Measurements from ENCODE around the gene MRE11. TPM values are rescaled to one million over a fixed set of nuclear protein-coding genes. Genes with fewer than 3 reads are reported as not detected.

Gene MRE11
- 10 to 100 TPM; 12.2 to 17.2 (median 15.7) TPM for total RNA-seq (2021; fragmentation: NEBNext Ultra II Directional; extraction: Animal tissue kit (Norgen Biotek cat#: 25700))
- long read RNA-seq, full-length matches to known transcripts: 9 of 22 reads
- long read RNA-seq, partial matches to known transcripts: 4 of 22 reads
- long read RNA-seq, other reads (novel, unspliced or antisense): 9 of 22 reads

DNA sequence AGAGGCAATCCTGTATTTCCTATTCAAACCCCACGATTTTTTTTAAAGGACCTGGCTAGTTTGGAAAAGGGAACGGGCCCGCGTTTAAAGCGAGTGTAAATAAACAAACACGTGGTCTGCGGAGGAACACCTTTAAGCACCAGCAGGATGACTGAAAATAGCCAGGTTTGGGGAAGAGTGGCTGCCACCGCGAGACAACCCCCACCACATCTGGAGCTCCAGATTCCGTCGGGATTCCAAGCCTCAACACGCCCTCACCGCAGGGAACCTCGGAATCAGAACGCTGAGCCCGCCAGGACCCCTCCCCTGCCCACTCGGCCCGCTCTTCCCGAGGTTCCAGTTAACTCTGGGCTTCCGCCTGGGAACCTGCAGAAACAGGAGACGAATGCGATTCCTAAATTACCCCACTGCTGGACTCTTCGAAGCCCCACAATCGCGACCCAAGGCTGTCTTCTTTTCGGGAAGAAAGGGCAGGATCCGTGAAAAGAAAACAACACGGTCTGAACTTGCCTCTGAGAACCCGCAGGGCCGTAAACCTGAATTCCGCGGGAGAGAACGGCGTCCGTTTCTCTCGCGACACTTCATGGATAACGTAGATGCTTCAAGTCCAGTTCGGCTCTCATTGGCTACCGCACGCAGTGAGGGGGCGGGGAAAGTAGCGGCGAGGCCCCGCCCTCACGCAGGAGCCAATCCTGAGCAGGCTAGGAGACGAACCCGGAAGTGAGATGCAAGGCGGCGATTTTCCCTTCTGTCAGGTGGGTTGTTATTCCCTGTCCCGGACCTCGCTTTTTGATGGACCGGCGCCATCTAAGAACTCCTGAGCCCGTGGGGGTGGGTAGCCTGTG is at the start of gene MRE11, which contains the start of gene ANKRD49:
Gene MRE11, minus strand, starts transcription at position 564 of the 845 bp plus-strand sequence. CDS start 1,043 bp downstream, outside the sequence.
Gene ANKRD49, plus strand, starts transcription at position 704 of the 845 bp plus-strand sequence. CDS start 2,710 bp downstream, outside the sequence.
- Mint-ChIP-seq H3K4me1 (ENCODE audit: low read depth) (peaks cover 26% of the 10 kb centered on the region), H3K27ac (peak within 1 kb of the TSS; percentile 96), H3K27me3 (ENCODE audit: insufficient read depth) (no peaks in the 10 kb centered on the region)

DNA sequence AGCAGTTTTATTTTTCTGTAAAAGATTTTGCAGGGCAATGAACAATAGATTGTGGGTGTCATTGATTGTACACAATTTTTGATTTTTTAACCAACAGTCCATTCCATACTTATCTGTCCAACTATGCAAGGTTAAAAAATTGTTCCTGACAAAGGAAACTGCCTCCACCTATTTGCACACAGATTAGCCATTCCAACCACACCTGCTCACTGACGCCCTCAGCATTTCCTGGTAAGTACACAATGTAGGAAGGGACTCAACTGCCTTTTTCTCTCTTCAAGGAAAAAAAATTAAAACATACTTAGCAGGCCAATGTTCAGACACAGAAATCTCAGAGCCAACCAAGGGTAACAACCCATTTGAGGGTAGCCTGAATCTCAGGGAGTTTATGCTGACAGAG is 45.8 kb upstream of the MRE11 start:
- no peaks in the 10 kb centered on the region for H3K36me3 Mint-ChIP-seq (ENCODE audit: low read depth)
- no peak overlapping the region for H3K27ac Mint-ChIP-seq
- TF ChIP-seq, protein P1, sequence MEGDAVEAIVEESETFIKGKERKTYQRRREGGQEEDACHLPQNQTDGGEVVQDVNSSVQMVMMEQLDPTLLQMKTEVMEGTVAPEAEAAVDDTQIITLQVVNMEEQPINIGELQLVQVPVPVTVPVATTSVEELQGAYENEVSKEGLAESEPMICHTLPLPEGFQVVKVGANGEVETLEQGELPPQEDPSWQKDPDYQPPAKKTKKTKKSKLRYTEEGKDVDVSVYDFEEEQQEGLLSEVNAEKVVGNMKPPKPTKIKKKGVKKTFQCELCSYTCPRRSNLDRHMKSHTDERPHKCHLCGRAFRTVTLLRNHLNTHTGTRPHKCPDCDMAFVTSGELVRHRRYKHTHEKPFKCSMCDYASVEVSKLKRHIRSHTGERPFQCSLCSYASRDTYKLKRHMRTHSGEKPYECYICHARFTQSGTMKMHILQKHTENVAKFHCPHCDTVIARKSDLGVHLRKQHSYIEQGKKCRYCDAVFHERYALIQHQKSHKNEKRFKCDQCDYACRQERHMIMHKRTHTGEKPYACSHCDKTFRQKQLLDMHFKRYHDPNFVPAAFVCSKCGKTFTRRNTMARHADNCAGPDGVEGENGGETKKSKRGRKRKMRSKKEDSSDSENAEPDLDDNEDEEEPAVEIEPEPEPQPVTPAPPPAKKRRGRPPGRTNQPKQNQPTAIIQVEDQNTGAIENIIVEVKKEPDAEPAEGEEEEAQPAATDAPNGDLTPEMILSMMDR (IDR thresholded peaks at IDR 0.05): no peak
- H3K4me3 Mint-ChIP-seq: no peak overlapping the region
- H3K27me3 Mint-ChIP-seq (ENCODE audit: insufficient read depth): peaks cover 12% of the 10 kb centered on the region
- no peaks in the 10 kb centered on the region for H3K9me3 Mint-ChIP-seq
- no peak for DNase-seq
- H3K4me1 Mint-ChIP-seq (ENCODE audit: low read depth): peaks cover 22% of the 10 kb centered on the region; the same call in 1 of the 2 replicates

More for the DNA sequence above, at the start of gene MRE11, which contains the start of gene ANKRD49:
- Mint-ChIP-seq H3K9me3 (no peaks in the 10 kb centered on the region), H3K4me3 (peak within 1 kb of the TSS; percentile 98), H3K36me3 (ENCODE audit: low read depth) (peaks cover 15% of the 10 kb centered on the region)
- TF ChIP-seq, protein P1 (IDR thresholded peaks at IDR 0.05): no peak
- peak; percentile 97 for DNase-seq

DNA sequence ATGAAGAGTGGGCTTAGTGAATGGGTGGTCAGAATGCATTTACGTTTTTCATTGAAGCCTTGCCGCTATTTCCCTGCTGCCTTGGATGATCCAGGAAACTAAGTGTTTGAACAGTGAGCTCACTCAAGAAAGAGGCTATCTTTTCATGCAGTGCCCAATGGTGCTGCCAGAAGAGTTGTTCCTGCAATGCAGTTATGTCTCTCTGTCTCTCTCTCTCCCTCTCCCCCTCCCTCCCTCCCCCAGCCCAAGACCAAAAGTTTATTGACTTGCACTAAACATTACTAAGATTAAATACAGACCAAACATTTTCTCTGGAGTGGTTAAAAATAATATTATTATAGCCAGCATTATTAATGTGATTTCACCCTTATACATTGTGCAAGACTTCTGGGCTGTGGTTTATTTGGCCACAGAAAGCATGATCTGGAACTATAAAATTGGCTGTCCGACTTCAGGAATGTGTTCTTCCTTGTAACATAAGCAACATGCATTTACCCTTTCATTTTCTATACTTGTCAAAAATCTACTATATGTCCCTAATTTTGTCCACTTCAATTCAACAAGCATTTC is 43.5 kb upstream of the MRE11 start:
- H3K27me3 Mint-ChIP-seq (ENCODE audit: insufficient read depth): peaks cover 18% of the 10 kb centered on the region
- peak; percentile 27 for DNase-seq
- H3K4me3 Mint-ChIP-seq: no peak overlapping the region
- H3K9me3 Mint-ChIP-seq: no peaks in the 10 kb centered on the region
- H3K27ac Mint-ChIP-seq: no peak overlapping the region
- H3K36me3 Mint-ChIP-seq (ENCODE audit: low read depth): no peaks in the 10 kb centered on the region
- H3K4me1 Mint-ChIP-seq (ENCODE audit: low read depth): peaks cover 11% of the 10 kb centered on the region; the same call in 1 of the 2 replicates
- TF ChIP-seq, protein P1 (IDR thresholded peaks at IDR 0.05): no peak

DNA sequence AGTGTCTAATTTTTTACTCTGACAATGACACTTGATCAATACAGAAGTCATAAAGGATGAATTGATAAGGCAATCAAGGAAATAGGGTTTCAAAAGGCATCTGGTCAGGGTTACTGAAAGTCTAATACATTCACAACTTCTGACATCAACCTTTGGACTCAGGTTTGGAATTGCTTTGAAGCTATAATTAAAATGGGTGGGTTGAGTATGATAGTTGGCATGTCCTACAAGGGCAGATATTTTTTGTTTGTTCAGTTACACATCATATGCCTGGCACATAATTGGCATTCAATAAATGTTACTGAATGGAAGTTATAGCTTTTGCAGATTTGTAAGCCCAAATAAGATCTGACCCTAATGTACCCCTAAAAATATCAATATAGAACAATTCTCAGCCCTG is 42.7 kb upstream of the MRE11 start:
- H3K36me3 Mint-ChIP-seq (ENCODE audit: low read depth): no peaks in the 10 kb centered on the region
- H3K4me3 Mint-ChIP-seq: no peak overlapping the region
- no peak for DNase-seq
- no peaks in the 10 kb centered on the region for H3K9me3 Mint-ChIP-seq
- peaks cover 18% of the 10 kb centered on the region for H3K27me3 Mint-ChIP-seq (ENCODE audit: insufficient read depth)
- no peak overlapping the region for H3K27ac Mint-ChIP-seq
- H3K4me1 Mint-ChIP-seq (ENCODE audit: low read depth): peaks cover 11% of the 10 kb centered on the region; the same call in 1 of the 2 replicates
- TF ChIP-seq, protein P1 (IDR thresholded peaks at IDR 0.05): no peak

DNA sequence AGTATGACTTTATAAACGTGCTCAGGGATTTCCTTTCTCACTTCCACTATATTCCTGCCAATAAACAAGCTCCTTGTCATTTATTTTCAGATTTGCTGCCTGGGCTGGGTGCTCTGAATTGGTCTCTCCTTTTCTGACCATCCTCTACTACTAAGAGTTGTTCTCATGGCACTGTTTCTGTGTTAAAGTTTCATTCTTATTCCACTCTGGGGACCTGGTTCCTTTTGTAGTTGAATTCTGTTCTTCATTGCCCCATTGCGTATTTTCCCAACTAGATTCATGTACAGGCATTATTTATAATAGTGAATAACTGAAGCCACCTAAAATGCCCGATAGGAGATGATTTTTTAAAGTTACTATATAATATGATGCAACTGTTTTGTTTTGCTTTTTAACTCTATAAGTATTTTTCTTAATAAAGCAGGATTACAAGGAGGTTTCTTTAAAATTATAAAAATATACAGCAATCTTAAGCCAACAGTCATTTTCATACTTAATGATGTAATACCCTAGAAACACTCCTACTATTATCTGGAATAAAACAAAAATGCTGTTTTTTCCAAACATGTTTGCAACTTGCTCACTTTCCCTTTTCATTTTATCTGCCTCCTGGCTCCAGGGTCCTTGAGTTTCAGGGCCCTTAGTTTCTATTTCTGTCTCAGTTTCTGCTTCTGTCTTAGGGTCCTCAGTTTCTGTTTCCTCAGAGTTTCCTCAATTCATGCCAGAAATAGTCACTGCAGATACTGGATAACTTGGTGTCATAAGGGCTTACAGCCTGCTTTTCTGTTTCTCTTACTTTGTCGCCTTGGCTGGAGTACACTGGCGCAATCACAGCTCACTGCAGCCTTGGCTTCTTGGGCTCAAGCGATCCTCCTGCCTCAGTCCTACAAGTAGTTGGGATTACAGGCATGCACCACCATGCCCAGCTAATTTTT is 40.3 kb upstream of the MRE11 start:
- DNase-seq: no peak
- Mint-ChIP-seq H3K4me3 (no peak overlapping the region), H3K4me1 (ENCODE audit: low read depth) (peaks cover 11% of the 10 kb centered on the region; the same call in 1 of the 2 replicates), H3K27me3 (ENCODE audit: insufficient read depth) (peaks cover 11% of the 10 kb centered on the region), H3K9me3 (no peaks in the 10 kb centered on the region), H3K27ac (no peak overlapping the region), H3K36me3 (ENCODE audit: low read depth) (no peaks in the 10 kb centered on the region)
- TF ChIP-seq, protein P1 (IDR thresholded peaks at IDR 0.05): no peak
